ENCODE measurements around the gene CXCL16. TPM values are rescaled to one million over a fixed set of nuclear protein-coding genes. Genes with fewer than 3 reads are reported as not detected.
A peak's percentile ranks its signal among the peaks of the same experiment; 100 is the strongest.

The CXCL16 gene
- total and polyA plus RNA-seq, 2 of the 13 experiments (the other 11 are each of a cell fraction or from before 2014, with no cell fraction given), result 9.4 to 101 TPM

- no peak overlapping the region for H2AFZ ChIP-seq (ENCODE audit: low read length)
- BruUV-seq (replicated peaks), result no TSS peak
- no peaks in the 10 kb centered on the region for H3K27me3 ChIP-seq (ENCODE audit: control insufficient read depth in 1 of 2, insufficient read depth in 2 of 2, low read length in 2 of 2)
- TF ChIP-seq HMG20A (CRISPR knock-in tag; IDR thresholded peaks at IDR 0.05; ENCODE audit: borderline replicate concordance), result no peak
- TF ChIP-seq ZNF121 (CRISPR knock-in tag; IDR thresholded peaks at IDR 0.05), result peak; percentile 77; the same call in 1 of the 2 replicates
- in situ Hi-C loops (cut with HindIII; ENCODE audit: extremely low pct_ligation_motif_present, low pct_unique_long_range_greater_than_20kb), result no loop called here
- H3K9ac ChIP-seq (ENCODE audit: insufficient read depth, low read depth, low read length), result peak overlapping the region; percentile 31; the same call in 1 of the 2 replicates
- DNase-seq (ENCODE audit: low spot score) (no peak), ATAC-seq (0 out of 3 replicates have a peak, but pooled peaks have one; percentile 30), FAIRE-seq (no peak)
- H3K4me2 ChIP-seq (ENCODE audit: low read depth, low read length), result peak overlapping the region; percentile 62
- H3K79me2 ChIP-seq (ENCODE audit: insufficient read depth, low read length), result no peaks in the 10 kb centered on the region
- H3K4me1 ChIP-seq (ENCODE audit: insufficient read depth, low read length), result peaks cover 54% of the 10 kb centered on the region
- ChIA-PET POLR2A (no interaction called here), CTCF (ENCODE audit: low intra/inter-chr PET ratio, low total read pairs) (no interaction called here)
- intact Hi-C loops (cut with micrococcal nuclease; ENCODE audit: unreplicated experiment), result no loop called here
- no peaks in the 10 kb centered on the region for H3K36me3 ChIP-seq (replicated peaks in 1 of 2; ENCODE audit: control insufficient read depth in 1 of 2, insufficient read depth in 2 of 2, low read length in 2 of 2)
- peak overlapping the region in 1 of 3 experiments; percentile 24; a peak in 2 of 6 replicates for H3K4me3 ChIP-seq (replicated peaks in 1 of 3; ENCODE audit: insufficient read depth in 1 of 3, low read depth in 2 of 3, low read length in 3 of 3)
- no peak overlapping the region for H3K27ac ChIP-seq (ENCODE audit: extremely low read length, insufficient read depth, low read length)
- H4K20me1 ChIP-seq (ENCODE audit: insufficient read depth, low read length), result no peaks in the 10 kb centered on the region
- H3K9me3 ChIP-seq (ENCODE audit: low read length), result no peaks in the 10 kb centered on the region
- 7% methylated on average over 1 of the region's 3 CpGs for WGBS (ENCODE audit: low lambda C conversion rate)
Observed at GRCh38 chr17:4750606-4751005, 10.9 kb upstream of the CXCL16 start.

- in situ Hi-C loops (cut with HindIII; ENCODE audit: extremely low pct_ligation_motif_present, low pct_unique_long_range_greater_than_20kb), result no loop called here
- no peaks in the 10 kb centered on the region for H3K9me3 ChIP-seq (ENCODE audit: low read length)
- no TSS peak for BruUV-seq (replicated peaks)
- no peak for ATAC-seq
- FAIRE-seq, result no peak
- no peak overlapping the region for H3K9ac ChIP-seq (ENCODE audit: insufficient read depth, low read depth, low read length)
- TF ChIP-seq ASH2L (IDR thresholded peaks at IDR 0.05; ENCODE audit: insufficient read length, low read depth, low read length) (no peak), FOSL1 (CRISPR knock-in tag; IDR thresholded peaks at IDR 0.05; ENCODE audit: borderline replicate concordance) (no peak), ZNF597 (CRISPR knock-in tag; IDR thresholded peaks at IDR 0.05) (no peak), RARG (CRISPR knock-in tag; IDR thresholded peaks at IDR 0.05; ENCODE audit: low read depth) (no peak), TFAP4 (IDR thresholded peaks at IDR 0.05; ENCODE audit: borderline replicate concordance, low read depth) (no peak)
- WGBS (ENCODE audit: low lambda C conversion rate), result 39% methylated on average over 4 of the region's 4 CpGs
- no peaks in the 10 kb centered on the region for H3K36me3 ChIP-seq (replicated peaks in 1 of 2; ENCODE audit: control insufficient read depth in 1 of 2, insufficient read depth in 2 of 2, low read length in 2 of 2)
- H3K27me3 ChIP-seq (ENCODE audit: control insufficient read depth in 1 of 2, insufficient read depth in 2 of 2, low read length in 2 of 2), result no peaks in the 10 kb centered on the region
- intact Hi-C loops (cut with micrococcal nuclease; ENCODE audit: unreplicated experiment), result no loop called here
- H3K4me3 ChIP-seq (replicated peaks in 1 of 3; ENCODE audit: insufficient read depth in 1 of 3, low read depth in 2 of 3, low read length in 3 of 3), result no peak overlapping the region
- no peak overlapping the region for H3K27ac ChIP-seq (ENCODE audit: extremely low read length, insufficient read depth, low read length)
- no peaks in the 10 kb centered on the region for H3K79me2 ChIP-seq (ENCODE audit: insufficient read depth, low read length)
- H3K4me1 ChIP-seq (ENCODE audit: insufficient read depth, low read length), result peaks cover 67% of the 10 kb centered on the region
- no peak for DNase-seq (ENCODE audit: low spot score)
- no peak overlapping the region for H2AFZ ChIP-seq (ENCODE audit: low read length)
- no peak overlapping the region for H3K4me2 ChIP-seq (ENCODE audit: low read depth, low read length)
- no peaks in the 10 kb centered on the region for H4K20me1 ChIP-seq (ENCODE audit: insufficient read depth, low read length)
- ChIA-PET CTCF (ENCODE audit: low intra/inter-chr PET ratio, low total read pairs) (no interaction called here), POLR2A (interaction anchor here (1.1 to 2.3 kb wide), 2 partner anchors 23 to 42 kb away, joined by 4 to 9 read pairs; partner anchors contain the start of gene TM4SF5)
Observed at GRCh38 chr17:4748686-4749085, 9.0 kb upstream of the CXCL16 start.

Measured in HepG2 (cell line).